Stromal cell of bone marrow (primary cell): Measurements from ENCODE around the gene TSPAN5.
A peak's percentile ranks its signal among the peaks of the same experiment; 100 is the strongest.

Source experiments
- DNase-seq: peaks from one replicate; pipeline ENCODE4 v3.0.0-alpha.2; 2012; ENCODE audit warnings: low read depth

Gene TSPAN5

GRCh38 chr4:98673288-98673644 lies 14.9 kb upstream of the TSPAN5 start:
- DNase-seq = no peak

GRCh38 chr4:98672583-98673287 lies 14.3 kb upstream of the TSPAN5 start:
- DNase-seq = no peak

GRCh38 chr4:98671131-98671530 lies 12.7 kb upstream of the TSPAN5 start:
- DNase-seq = no peak

GRCh38 chr4:98670186-98670585 lies 11.8 kb upstream of the TSPAN5 start:
- DNase-seq = no peak

- DNase-seq = no peak
Observed at GRCh38 chr4:98669577-98669976, 11.2 kb upstream of the TSPAN5 start.

- DNase-seq = no peak
Observed at GRCh38 chr4:98664959-98665358, 6.5 kb upstream of the TSPAN5 start.

GRCh38 chr4:98663226-98664006 lies 5.0 kb upstream of the TSPAN5 start:
- DNase-seq = no peak

GRCh38 chr4:98662626-98663225 lies 4.3 kb upstream of the TSPAN5 start:
- DNase-seq = no peak

- DNase-seq = no peak
Observed at GRCh38 chr4:98662055-98662453, 3.6 kb upstream of the TSPAN5 start.

- DNase-seq = no peak
Observed at GRCh38 chr4:98661371-98662054, 3.1 kb upstream of the TSPAN5 start.

- DNase-seq = no peak
Observed at GRCh38 chr4:98659741-98660462, 1.5 kb upstream of the TSPAN5 start.

GRCh38 chr4:98659106-98659592 lies 738 bp upstream of the TSPAN5 start:
- DNase-seq = no peak

GRCh38 chr4:98657531-98658286 lies 702 bp downstream of the TSPAN5 start:
- DNase-seq = no peak

GRCh38 chr4:98656886-98657285 lies 1.5 kb downstream of the TSPAN5 start:
- no peak for DNase-seq

- DNase-seq = no peak
Observed at GRCh38 chr4:98656443-98656842, 2.0 kb downstream of the TSPAN5 start.

GRCh38 chr4:98653890-98654867 lies 4.2 kb downstream of the TSPAN5 start:
- peak; percentile 77 for DNase-seq

- DNase-seq = no peak
Observed at GRCh38 chr4:98652996-98653395, 5.4 kb downstream of the TSPAN5 start.

GRCh38 chr4:98648602-98649001 lies 9.8 kb downstream of the TSPAN5 start:
- no peak for DNase-seq

GRCh38 chr4:98646422-98646821 lies 12.0 kb downstream of the TSPAN5 start:
- DNase-seq = no peak

- no peak for DNase-seq
Observed at GRCh38 chr4:98645527-98645926, 12.9 kb downstream of the TSPAN5 start.
